Activated CD4-positive, alpha-beta T cell treated with anti-CD3 and anti-CD28 coated beads for 24 hours (primary cell): Measurements from ENCODE around the gene CRYBA2.

Source experiments
- DNase-seq, 2 donors: peaks; one replicate each; pipeline ENCODE4 v3.0.0-alpha.2; 2020; ENCODE audit warnings: low read depth in 2 of 2

CRYBA2 gene

GRCh38 chr2:218982586-218983262, 10.5 kb downstream of the CRYBA2 start:
- DNase-seq: no peak

GRCh38 chr2:218981881-218982585, 11.2 kb downstream of the CRYBA2 start:
- DNase-seq: no peak

- no peak for DNase-seq
Observed at GRCh38 chr2:218981390-218981880, 11.8 kb downstream of the CRYBA2 start.

DNA sequence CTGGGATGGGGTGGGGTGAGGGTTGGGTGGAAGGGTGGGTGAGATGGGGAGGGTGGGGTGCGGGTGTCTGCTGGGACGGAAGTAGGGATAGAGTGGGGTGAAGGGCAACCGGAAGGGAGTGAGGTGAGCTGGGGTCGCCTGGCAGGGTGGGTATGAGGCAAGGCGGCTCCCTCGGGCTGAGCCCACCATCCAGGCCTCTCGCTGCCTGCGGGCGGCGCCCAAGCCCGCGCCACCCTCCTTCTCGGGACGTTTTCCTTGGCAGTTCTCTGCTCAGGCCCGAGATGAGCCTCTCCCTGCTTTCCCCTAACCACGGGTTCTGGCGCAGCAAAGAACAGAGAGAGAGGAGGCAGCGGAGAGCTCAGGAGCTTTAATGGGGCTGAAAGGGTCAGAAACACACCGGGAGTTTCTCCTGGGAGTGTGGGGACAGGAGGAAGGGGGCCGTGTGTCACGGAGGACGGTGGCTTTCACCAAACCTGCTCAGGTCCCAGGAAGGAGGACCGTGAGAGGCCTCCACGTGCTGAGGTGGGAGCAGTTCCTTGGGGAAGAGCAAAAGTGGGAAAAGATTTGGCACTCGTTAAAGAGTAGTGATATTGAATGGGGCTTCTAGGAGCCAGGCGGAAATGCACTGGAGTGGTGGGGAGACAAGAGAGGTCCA, 12.4 kb downstream of the CRYBA2 start:
- no peak for DNase-seq

DNA sequence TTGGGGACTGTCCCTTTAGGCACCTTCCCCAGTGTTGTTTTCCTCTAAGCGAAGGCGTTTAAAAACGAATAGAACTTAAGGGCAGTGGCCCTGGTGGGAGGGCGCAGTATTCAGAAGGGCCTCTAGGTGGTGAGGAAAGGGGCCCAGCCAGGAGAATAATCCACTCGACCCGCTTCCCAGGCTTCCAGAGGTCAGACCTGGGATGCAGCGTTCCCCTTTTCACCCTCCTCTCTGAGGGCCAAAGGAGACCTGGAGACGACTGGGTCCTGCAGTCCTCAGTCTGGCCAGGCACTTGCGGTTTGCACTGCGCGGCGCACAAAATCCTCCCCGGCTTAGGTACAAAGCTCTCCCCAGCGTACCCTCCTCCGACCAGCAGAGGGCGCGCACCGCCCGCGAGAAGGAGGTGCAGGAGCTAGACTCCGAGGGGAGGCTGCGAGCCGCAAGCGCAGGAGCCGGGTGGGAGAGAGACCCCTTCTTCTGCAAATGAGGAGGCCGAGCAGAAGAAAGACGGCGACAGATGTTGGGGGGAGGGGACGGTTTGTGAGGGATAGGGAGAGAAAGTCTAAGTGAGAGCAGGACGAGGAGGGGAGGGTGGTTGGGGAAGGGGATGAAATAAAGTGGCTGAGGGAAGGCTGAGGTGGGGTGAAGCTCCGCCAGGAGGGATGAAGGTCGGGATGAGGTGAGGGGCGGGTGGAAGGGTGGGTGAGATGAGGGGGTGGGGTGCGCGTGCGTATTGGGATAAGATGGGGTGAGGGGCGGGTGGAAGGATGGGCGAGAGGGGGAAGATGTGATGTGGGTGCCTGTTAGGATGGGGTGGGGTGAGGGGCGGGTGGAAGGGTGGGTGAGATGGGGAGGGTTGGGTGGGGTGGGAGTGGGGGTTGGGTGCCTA, 13.1 kb downstream of the CRYBA2 start:
- DNase-seq: peak; percentile 81

DNA sequence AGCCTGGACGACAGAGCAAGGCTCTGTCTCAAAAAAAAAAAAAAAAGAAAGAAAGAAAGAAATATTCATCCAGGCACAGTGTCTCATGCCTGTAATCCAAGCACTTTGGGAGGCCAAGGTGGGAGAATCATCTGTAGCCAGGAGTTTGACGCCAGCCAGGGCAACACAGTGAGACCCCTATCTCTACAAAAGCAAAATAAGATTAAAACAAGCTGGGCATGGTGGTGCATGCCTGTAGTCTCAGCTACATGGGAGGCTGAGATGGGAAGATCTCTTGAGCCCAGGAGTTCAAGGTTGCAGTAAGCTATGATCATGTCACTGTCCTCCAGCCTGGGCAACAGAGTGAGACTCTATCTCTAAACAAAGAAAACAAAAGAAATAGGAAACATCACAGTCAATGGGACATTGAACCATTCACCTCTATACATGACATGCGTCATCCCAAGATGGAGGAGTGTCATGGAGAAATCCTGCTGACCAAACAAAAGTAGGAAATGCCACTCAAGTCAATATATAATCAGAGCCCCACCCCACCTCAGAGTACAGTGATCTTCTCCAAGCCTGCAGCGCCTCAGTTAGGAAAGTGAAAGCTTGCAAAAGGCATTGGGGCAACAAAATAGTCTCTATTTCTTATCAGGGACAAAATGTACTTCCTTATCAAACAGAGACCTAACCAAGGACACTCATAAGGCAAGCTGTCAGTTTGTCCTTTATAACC, 18.0 kb downstream of the CRYBA2 start:
- DNase-seq: no peak

- DNase-seq: no peak
Observed at GRCh38 chr2:218970894-218971293, 22.3 kb downstream of the CRYBA2 start.

GRCh38 chr2:218964041-218964771, 29.0 kb downstream of the CRYBA2 start:
- DNase-seq: no peak

- DNase-seq: no peak
Observed at GRCh38 chr2:218963601-218964000, 29.6 kb downstream of the CRYBA2 start.

GRCh38 chr2:218962859-218963492, 30.2 kb downstream of the CRYBA2 start:
- DNase-seq: peak; percentile 31 to 37

- DNase-seq: no peak
Observed at GRCh38 chr2:218961651-218962570, 31.3 kb downstream of the CRYBA2 start.

- no peak for DNase-seq
Observed at GRCh38 chr2:218961229-218961628, 32.0 kb downstream of the CRYBA2 start.

DNA sequence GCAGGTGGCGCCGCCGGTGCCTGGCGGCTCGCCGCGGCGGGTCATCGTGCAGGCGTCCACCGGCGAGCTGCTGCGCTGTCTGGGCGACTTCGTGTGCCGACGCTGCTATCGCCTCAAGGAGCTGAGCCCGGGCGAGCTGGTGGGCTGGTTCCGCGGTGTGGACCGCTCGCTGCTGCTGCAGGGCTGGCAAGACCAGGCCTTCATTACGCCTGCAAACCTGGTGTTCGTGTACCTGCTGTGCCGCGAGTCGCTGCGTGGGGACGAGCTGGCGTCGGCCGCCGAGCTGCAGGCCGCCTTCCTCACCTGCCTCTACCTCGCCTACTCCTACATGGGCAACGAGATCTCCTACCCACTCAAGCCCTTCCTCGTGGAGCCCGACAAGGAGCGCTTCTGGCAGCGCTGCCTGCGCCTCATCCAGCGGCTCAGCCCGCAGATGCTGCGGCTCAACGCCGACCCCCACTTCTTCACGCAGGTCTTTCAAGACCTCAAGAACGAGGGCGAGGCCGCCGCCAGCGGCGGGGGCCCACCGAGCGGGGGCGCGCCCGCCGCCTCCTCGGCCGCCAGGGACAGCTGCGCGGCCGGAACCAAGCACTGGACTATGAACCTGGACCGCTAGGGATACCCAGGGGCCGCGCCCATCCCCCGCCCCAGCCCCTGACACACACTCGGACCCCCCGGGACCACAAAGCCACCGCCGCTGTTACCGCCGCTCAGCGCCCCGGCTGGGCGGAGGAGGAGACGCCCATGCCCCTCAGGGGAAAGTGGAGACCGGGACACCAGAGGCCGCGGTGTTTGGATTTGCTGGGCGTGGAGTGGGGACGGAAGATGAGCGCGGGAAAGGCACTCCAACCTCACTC, 32.7 kb downstream of the CRYBA2 start:
- DNase-seq: no peak

- DNase-seq: no peak
Observed at GRCh38 chr2:218959761-218960308, 33.4 kb downstream of the CRYBA2 start.

GRCh38 chr2:218959141-218959731, 34.0 kb downstream of the CRYBA2 start, which contains the start of gene CDK5R2:
Gene CDK5R2 (plus strand): TSS chr2:218959666. CDS start chr2:218959821, 155 bp downstream.
- DNase-seq: peak; percentile 61 to 72

GRCh38 chr2:218958276-218958675, 34.9 kb downstream of the CRYBA2 start:
- DNase-seq: no peak

DNA sequence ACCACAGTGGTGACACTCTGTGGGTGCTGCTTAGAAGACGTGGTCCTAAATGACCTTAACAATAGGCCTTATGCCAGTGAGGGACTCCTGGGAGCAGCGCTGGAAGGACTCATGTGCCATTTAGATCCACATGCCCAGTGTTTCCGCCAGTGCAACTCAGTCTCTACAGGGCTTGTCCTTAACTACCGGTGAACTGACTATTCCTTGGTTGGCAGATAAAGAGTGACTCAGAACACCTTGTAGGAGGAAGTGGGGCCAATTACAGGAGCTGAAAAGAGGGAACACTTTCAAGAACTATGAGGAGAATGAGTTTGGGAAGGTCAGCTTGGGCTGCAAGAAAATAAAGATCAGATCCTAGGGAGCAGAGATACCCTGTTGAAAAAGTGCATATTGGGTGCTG, 35.6 kb downstream of the CRYBA2 start:
- no peak for DNase-seq
